M059J (cell line): ENCODE data around the gene TIGD7. TPM values are rescaled to one million over a fixed set of nuclear protein-coding genes. Genes with fewer than 3 reads are reported as not detected.

Source experiments
- DNase-seq: peaks from one replicate; pipeline ENCODE4 v3.0.0-alpha.2; 2012; ENCODE audit warnings: low read depth
- total RNA-seq: library from RNA; depleted of rRNA; stranded (reverse); fragments of >200 nt; shearing (Covaris generic); gene quantifications from 2 replicates; pipeline ENCODE4 v1.2.3, GENCODE V29; 2014; rRNA removed

Gene TIGD7, protein sequence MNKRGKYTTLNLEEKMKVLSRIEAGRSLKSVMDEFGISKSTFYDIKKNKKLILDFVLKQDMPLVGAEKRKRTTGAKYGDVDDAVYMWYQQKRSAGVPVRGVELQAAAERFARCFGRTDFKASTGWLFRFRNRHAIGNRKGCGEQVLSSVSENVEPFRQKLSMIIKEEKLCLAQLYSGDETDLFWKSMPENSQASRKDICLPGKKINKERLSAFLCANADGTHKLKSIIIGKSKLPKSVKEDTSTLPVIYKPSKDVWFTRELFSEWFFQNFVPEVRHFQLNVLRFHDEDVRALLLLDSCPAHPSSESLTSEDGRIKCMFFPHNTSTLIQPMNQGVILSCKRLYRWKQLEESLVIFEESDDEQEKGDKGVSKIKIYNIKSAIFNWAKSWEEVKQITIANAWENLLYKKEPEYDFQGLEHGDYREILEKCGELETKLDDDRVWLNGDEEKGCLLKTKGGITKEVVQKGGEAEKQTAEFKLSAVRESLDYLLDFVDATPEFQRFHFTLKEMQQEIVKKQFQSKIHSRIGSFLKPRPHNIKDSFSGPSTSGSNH
- total RNA-seq, result 7.5 and 10.6 TPM in 2 replicates

DNA sequence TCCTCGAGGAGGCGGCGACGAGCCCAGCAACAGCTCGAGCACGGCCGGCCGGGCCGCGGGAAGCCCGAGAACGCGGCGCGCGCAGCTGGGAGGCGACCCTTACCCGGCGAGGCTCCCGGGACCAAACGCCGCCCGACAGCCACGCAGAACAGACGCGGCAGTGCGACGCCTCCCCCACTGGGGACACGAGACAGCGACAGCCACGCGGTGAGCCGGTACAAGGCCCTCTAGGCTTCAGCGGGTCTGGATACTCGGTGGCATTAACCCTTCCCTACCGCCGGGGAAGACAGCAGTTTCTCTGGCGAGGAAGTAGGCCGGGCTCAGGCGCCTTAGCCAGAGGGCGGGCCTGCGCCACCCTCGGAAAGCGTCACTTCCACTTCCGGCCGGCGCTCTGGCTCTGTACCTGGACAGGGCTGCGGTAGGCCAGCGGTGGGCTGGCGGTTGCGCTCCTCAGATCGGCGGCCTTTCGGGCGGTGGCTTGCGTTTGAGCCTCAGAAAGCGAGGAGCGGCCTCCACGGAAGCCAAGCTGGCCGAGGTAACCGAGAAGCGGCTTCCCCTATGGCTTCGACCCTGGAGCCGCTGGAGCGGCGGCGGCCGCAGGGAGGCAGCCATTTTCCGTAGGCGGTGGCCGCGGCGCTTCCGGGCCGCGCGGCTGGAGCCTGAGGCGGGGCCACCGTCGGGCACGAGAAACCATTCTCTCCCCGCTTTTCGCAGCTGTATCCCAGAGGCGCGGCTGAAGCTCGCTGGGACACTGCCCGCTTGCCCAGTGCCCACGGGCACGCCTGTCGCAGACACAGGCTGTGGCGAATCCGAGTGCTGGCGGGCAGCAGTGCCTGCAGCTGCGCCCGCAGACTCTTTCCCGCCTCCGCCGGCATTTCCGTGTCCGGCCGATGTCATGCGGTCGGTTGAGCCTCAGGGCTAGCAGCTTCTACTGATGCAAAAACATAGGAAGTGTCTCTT lies at the start of gene TIGD7, which contains the start of gene ZNF75A:
TSS of gene TIGD7 (minus strand) at position 322 of the 960 bp plus-strand sequence. CDS start 4,816 bp downstream, outside the sequence.
TSS of gene ZNF75A (plus strand) at position 389 of the 960 bp plus-strand sequence. CDS start 2,932 bp downstream, outside the sequence.
- DNase-seq, result peak; percentile 90

DNA sequence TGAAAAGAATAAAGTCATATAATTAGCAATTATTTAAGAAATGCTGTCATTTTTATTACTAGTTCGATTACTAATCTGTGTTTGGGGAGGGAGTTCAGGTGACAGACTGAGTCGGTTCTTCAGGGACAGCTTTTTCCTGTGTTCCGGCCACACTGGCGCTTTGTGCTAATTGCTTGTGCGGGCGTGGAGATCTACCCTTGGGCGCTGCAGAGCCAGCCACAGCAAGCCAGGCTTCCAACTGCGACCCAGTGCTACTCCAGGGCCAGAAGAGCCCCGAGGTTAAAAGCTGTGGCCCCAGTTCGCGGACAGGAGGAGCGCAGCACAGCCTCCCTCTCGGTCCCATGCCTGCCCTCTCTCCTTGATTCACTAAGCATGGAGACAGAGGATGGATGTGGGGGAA lies 43.9 kb upstream of the TIGD7 start:
- no peak for DNase-seq

DNA sequence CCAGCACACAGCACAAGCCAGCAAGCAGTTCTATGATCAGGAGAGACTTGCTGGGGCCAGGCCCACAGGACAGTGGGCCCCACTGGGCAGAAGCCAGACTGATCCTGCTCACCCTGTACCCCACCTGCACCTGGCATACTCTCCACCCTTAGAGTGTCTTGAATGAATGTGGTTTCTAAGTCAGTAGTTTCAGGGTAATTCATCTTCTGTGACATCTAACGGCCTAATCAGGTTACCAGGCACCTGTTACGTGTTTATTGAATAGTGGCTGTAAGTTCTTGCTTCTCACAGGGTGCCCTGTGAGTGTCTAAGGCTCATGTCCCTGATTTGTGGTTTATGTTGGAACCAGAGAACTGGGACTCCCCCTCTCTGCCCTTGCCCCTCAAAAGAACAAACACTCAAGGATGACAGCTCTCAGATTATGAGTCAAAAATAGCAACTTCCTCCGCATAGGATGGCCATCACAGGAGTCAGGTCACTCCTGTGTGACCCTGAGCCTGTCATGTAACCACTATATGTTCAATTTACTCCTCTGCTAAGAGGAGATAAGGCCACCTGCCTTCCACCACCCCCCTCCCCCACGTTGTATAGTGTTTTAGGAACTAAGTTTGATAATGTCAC lies 43.4 kb upstream of the TIGD7 start:
- no peak for DNase-seq

DNA sequence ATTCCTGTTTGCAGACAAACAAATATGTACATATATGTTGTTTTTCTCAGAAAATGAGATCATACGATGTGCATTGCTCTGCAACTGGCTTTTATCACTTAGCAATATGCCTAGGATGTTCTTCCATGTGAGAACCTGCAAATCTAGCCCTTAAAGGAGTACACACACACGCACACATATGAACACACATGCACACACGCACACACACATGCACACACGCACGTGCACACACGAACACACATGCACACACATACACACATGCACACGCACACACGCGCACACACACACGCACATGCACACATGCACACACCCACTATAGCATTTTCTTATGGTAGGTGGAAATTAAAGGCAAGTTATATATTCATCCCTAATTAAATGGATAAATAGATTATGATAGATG lies 42.4 kb upstream of the TIGD7 start:
- no peak for DNase-seq

DNA sequence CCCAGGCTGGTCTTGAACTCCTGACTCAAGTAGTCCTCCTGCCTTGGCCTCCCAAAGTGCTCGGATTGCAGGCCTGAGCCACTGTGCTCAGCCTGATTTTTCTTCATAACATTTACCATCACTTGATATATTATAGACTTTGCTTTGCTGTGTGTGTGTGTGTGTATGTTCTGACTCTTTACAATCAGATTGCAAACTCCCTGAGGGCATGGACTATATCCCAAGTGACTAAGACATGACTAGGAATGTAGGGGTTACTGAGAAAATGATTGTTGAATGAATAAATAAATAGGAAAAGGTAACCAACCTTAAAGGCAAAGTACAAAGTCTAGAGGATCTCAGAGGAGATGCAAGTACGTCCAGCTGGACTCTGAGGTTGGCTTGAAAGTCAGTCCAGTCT lies 40.8 kb upstream of the TIGD7 start:
- DNase-seq, result peak; percentile 10

DNA sequence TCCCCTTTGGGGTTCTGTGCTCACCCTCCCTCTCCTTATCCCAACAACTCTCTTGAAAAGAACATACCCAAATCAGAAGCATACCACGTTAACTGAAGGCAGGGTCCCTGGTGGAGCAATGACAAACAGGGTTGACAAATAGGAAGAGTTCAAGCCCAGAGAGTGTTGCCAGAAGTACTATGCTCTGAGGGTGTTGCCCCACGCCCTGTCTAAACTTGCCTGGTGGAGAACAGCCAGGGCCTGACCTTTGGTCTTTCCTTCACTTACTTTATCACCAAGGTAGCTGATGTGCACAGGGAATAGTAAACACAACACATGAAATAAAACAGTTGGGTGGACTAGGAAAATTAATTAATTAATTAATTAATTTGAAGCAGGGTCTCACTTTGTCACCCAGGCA lies 23.4 kb upstream of the TIGD7 start:
- DNase-seq, result no peak

DNA sequence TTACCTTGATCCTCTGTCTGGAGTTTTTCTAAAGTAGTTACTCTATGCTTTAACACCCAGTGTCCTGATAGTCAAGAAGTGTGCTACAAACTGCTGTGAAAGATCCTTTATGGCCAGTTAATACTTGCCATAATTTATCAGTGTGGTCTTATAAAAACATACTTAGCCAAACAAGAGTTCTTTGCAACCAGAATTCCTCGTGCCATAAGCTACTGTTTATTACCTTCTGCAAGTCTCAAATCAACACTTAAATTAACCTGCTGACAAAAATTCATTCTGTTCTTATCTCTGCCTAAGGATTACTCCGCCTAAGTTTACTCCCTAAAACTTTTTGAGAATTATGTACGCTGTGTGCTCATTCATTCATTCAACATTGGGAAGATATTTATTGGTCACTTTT lies 22.9 kb upstream of the TIGD7 start:
- DNase-seq, result no peak

DNA sequence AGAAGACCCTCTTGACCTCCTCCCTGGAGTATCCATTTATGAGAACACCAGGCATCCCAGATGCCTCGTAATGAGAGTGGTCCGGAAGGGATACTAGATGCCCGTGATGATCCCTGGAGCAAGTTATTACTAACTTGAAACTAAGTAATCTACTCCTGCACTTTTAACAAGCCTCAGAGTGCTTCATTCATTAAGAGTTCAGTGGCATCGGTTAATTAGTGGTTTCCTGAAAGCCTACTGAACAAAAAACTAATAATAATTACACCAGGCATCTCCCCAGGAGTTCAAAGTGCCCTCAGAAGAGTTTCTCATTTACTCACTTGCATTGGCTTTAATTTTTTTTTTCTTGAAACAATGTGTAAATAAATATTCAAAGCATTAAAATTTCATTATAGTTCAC lies 22.3 kb upstream of the TIGD7 start:
- DNase-seq, result no peak

DNA sequence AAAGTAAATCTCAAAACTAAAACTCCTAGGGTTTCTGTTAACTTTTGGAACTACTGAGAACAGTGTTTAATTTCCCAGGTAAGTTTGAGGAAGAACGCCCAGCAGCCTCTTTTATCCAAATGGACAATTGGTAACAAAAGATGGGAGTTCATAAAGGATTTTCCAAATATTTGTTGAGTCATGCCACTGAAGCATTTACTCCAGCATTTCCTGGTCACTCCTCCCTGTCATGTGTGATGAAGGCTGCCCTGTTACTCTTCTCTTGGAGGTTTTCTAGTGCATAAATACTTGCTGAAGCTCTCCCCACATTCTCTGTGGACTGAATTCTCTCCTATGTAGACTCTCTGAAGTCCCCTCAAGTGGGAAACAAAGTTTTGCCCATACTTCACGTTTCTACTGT lies 16.6 kb upstream of the TIGD7 start:
- DNase-seq, result no peak

DNA sequence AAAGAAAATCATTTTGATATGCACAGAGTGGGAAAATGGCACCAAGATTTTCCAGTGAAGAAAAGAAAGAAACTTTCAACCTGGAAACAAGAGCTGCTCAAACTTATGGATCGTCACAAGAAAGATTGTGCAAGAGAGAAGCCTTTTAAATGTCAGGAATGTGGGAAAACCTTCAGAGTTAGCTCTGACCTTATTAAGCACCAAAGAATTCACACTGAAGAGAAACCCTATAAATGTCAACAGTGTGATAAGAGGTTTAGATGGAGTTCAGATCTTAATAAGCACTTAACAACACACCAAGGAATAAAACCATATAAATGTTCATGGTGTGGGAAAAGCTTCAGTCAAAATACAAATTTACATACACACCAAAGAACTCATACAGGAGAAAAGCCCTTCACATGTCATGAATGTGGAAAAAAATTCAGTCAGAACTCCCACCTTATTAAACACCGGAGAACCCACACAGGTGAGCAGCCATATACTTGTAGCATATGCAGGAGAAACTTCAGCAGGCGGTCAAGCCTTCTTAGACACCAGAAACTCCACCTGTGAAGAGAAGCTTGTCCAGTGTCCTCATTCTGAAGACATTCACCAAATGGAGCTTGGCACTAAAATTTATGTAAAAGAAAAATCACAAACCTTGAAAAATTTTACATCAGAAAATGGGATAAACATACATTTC lies 12.2 kb upstream of the TIGD7 start:
- no peak for DNase-seq

DNA sequence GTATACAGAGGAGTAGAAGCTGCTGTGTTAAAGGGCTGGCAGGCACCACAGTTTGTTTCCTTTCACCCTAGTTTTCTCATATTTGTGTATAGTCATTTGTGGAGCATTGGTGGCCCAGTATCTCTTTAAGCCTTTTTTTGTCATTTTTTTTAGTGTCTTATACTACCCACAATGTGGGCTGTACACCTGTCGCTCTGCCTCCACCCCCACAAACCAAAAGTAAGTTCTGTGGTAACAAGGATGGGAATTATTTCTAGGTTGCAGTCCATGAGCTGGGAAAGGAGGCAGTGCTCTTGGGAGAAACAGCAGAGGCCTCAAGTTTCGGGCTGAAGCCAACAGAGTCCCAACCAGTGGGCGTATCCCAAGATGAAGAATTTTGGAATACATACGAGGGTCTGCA lies 6.3 kb upstream of the TIGD7 start:
- no peak for DNase-seq

DNA sequence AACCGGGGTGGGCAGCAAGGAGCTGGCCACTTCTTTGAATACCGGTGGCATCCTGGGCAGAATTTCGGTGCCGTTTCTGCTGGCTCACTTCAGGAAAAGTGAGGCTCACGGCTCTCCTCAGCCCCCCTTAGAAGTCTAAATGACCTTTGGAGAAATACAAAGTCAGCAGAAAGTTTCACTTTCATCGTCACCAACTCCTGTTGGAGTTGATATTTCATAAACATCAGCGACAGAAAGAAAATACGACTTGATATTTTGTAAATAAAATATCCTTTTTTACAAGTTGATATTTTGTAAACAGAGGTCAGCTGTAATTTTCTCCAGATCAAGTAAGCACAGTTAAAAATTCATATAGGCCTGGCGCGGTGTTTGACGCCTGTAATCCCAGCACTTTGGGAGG lies 848 bp upstream of the TIGD7 start:
- no peak for DNase-seq

DNA sequence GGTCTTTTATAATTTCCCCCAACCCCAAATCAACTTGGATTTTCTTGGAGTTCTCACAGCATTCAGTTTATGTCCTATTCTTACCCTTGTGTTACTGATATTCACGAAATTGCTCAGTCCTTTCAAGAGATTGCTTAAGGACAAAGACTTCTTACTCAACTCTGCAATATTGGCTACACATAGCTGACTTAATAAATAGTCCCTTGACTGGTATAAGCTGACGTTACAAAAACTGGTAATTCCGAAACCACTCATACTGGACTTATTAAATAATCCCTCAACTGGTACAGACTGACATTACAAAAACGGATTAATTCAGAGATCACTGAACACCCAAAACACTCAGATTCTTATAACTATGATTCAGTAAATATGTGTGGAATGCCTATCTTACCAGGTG lies 860 bp downstream of the TIGD7 start:
- no peak for DNase-seq

DNA sequence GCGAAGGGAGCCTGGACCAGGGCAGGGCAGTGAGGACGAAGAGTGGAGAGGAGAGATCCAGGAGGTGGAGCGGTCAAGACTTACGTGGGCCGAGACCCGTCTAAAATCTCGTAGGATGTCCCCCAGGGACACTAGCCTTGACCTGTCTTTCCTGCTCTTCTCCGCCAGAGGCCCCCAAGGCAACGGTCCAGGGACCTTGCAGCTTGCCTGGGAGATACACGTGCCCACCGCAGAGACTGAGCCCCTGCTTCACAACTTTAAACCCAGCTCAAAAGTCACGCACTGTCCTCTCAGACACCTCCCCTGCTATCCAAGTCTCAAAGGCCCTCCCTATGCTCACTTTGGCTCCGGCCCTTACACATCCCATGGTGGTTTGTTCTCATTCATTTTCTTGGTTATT lies 9.4 kb downstream of the TIGD7 start:
- DNase-seq, result no peak

DNA sequence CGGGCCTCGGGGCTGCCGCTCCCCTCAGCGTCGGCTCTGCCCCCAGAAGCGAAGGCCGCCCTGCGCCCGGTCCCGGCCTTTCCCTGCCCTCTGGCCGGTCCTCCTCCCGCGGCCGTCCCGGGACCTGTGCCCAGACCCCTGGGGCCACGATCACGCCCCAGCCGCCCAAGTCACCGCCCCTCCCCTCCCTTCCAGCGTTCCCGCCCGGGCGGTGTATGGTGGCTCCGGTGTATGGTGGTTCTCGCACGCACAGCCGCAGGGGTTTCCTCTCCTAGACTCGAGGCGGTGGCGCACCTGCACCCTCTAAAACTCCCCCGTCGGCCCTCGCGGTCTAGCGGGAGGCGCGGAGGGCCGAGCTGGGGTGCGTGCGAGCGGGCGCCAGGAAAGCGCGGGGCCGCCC lies 10.0 kb downstream of the TIGD7 start:
- no peak for DNase-seq

DNA sequence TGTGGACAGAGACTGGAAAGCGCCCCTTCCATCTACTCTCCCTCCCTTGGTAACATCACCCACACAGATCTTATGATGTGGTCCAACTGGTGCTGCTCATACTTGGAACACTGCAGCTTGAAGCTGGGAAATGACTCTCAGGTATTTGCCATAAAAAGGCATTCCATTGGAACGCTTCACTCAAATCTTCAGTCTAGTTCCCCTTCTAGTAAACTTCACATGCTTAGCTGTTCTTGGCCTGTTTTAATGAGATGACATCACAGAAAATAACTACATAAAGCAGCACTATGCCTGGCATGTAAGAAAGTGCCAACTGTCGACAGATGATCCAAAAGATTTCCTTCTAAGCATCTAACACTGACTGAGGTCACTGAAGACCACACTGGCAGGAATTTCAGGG lies 12.6 kb downstream of the TIGD7 start:
- DNase-seq, result peak; percentile 51

DNA sequence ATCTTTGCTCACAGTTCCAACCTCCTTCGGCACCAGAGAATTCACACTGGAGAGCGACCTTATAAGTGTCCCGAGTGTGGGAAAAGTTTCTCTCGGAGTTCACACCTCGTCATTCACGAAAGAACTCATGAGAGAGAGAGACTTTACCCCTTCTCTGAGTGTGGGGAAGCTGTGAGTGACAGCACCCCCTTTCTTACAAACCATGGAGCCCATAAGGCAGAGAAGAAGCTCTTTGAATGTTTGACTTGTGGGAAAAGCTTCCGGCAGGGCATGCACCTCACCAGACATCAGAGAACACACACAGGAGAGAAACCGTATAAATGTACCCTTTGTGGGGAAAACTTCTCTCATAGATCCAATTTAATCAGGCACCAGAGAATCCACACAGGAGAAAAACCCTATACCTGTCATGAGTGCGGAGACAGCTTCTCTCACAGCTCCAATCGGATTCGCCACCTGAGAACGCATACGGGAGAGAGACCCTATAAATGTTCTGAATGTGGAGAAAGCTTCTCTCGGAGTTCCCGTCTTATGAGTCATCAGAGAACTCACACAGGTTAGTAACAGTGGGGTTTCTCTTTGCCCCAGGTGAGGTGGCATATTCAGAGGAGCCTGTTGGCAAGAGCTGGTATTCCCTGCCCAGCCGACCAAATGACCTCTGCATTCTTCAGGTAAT lies 15.1 kb downstream of the TIGD7 start:
- no peak for DNase-seq

DNA sequence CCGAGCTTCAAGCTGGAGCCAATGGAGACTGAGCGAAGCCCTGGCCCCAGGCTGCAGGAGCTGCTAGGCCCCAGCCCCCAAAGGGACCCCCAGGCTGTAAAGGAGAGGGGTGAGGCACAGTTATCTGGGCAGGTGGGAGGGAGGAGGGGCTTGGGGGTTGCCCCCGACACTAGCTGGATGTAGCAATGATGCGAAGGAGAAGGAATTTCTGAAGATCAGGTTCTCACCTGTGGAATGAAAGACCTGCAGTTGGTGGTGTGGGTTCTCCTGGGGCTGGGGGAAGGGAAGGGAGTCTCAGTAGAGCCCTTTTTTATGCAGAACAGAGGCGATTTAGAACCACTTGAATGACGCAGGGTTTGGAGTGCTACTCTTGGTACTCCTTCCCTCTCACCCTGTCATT lies 20.1 kb downstream of the TIGD7 start:
- DNase-seq, result no peak

DNA sequence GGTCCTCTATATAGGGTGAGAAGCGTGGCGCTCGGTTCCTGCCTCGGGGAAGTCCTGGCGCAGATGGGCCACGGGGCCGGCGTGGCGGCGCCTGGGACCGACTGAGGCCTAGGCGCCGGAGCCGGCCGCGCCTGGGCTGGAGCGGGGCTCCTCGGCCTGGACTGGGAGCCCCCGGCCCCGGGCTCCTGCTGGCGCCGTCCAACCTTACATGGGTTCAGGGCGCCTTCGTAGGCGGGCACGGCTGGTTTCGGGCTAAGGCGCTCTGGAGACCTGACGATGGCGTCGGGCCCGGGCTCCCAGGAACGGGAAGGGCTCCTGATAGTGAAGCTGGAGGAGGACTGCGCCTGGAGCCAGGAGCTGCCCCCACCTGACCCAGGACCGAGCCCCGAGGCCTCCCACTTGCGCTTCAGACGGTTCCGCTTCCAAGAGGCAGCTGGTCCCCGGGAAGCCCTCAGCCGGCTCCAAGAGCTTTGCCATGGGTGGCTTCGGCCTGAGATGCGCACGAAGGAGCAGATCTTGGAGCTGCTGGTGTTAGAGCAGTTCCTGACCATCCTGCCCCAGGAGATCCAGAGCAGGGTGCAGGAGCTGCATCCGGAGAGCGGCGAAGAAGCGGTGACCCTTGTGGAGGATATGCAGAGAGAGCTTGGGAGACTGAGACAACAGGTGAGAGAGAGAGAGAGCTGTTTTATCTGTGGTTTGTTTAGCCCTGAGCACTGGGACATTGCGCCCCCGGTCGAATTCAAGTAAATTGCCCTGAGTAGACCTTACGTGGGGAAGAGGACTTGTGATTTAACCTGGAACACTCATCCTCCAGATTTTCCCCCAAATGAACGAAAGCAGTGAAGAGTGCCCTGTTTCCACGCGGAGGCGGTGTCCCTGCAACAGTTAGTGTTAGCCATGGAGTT lies 21.4 kb downstream of the TIGD7 start:
- DNase-seq, result no peak
